DLD1 (cell line): Measurements from ENCODE around the gene NADSYN1.

ENCODE experiments used
- in situ Hi-C: cut with HindIII; loops from 2 replicates; pipeline ENCODE4 v1.10.0; 2017; ENCODE audit warnings: low sequenced_read_pairs

Gene NADSYN1

DNA sequence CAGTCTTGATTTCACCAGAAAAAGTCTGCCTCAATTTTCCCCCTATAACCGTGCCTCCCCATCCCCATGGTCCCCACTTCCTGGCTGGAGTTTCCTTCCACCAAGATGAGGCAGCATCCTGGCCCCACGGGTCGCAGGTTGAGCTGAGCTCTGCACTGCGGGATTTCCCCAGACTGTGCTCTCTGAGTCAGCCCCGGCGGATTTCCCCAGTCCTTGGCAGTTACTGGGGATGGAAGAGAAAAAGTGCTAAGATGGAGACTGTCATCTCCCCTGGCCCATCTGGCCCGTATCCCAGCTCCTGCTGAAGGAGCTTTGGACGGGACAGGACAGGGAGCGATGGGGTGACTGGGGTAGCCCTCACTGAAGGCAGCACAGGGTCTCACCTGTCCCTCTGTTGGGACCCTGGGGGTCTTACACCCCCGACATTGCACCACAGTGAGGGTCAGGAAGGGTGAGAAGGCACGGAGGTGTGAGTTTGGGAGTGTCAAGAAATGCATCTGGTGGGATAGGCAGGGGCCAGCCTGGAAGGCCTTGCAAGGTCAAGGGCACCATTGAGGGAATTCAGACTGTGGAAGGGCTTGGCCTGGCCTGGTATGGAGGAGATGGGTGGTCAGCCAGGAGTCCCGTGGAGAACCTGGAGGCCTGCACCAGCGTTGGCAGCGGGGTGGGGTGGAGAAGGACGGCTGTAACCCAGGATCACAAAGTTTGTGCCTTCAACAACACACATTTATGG, 36.5 kb downstream of the NADSYN1 start:
- in situ Hi-C loops = no loop called here

DNA sequence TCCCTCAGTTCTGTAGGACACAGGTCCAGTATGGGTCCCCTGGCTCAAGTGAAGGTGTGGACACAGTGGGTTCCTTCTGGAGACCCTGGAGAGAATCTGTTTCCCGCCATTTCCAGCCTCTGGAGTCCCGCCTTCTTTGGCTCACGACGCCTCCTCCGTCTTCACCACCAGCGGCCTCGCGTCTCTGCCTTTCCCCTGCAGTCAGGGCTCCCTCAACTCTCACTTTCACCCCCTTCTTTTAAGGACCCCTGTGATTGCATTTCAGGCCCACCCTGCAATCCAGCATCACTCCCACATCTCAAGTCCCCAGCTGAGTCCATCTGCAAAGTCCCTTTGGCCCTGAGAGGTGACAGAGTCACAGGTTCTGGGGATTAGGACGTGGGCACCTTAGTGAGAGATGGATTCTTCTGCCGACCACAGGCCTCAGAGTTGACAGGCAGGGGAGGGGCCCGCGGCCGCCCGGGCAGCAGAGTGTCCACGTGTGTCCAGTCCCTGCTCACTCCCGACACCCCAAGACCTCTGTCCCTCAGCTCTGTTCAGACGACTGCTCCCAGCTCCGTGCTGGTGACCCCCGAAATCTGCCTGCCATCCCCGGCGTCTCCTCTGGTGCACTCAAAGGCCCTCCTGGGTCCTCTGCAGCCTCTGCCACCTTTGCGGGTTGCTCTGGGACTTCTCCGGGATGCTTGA, 37.2 kb downstream of the NADSYN1 start:
- in situ Hi-C loops = no loop called here

GRCh38 chr11:71490731-71491390, 37.9 kb downstream of the NADSYN1 start:
- in situ Hi-C loops = no loop called here

DNA sequence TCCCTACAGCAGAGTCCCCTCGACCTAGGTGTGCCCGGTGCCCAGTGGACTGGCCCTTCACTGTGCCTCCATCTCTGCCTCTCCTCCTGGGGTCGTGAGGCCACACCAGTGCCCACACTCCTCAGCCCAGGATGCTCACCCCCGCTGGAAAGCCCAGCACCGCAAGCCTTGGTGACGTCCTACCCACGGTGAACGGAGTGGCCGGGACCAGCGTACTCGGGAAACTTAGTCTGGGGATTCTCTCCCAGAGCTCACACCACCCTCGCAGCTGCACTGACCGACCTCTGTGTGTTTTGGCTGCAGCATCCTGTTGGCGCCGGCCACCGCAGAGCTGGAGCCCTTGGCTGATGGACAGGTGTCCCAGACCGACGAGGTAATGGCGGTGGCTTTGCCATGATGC, 38.5 kb downstream of the NADSYN1 start:
- in situ Hi-C loops = no loop called here

- in situ Hi-C loops = no loop called here
Observed at GRCh38 chr11:71491940-71492339, 38.9 kb downstream of the NADSYN1 start.

- in situ Hi-C loops = no loop called here
Observed at GRCh38 chr11:71495286-71496230, 42.6 kb downstream of the NADSYN1 start.

GRCh38 chr11:71496421-71496820, 43.4 kb downstream of the NADSYN1 start:
- in situ Hi-C loops = no loop called here

DNA sequence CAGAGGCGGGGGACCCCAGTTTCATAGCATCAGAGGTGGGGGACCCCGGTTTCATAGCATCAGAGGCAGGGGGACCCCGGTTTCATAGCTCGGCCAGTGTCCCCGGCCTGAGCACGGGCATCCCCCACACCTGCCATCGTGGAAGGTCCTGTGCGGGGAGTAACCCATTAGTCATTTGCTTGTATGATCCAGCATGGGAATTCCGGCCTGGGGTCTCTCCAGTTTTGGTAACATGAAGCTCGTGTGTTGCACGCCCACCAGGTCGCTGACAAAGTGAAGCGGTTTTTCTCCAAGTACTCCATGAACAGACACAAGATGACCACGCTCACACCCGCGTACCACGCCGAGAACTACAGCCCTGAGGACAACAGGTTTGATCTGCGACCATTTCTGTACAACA, 45.1 kb downstream of the NADSYN1 start:
- in situ Hi-C loops = no loop called here

DNA sequence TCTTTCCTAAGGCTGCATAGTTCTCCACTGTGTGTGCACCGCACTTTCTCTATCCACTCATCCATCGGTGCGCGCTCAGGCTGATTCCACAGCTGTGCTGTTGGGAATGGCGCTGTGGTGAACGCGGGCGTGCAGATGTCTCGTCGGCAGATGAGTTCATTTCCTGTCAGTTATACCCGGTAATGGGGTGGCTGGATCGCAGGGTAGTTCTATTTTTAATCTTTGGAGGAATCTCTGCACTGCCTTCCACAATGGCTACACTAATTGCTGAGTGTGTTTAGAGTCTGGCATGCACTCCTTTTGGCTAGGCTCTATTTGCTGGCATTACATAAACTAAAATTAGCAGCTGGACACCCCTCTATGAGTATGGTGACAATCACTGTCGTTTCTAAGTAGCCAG, 46.1 kb downstream of the NADSYN1 start:
- in situ Hi-C loops = no loop called here

- in situ Hi-C loops = no loop called here
Observed at GRCh38 chr11:71499546-71499945, 46.5 kb downstream of the NADSYN1 start.

DNA sequence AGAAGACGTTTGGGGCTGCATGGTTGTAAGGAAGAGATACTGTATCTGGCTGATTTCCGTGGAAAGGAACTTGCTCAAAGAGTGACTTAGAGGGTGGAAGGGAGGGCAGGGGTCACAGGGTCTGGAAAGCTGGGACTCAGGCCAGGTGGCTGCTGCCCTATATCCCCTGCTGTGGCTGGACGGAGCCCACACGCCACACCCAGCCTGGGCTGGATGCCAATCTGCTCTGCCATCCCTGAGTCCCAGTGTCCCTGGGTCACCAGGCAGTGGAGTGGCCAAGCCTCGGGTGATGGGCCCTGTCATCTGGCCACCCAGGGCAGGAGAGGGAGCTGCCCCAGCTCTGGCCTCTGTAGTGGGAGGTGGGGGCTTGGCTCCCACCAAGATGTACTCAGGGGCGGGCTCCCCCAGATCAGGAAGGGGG, 47.6 kb downstream of the NADSYN1 start:
- in situ Hi-C loops = no loop called here

- in situ Hi-C loops = no loop called here
Observed at GRCh38 chr11:71501071-71501985, 48.3 kb downstream of the NADSYN1 start.

DNA sequence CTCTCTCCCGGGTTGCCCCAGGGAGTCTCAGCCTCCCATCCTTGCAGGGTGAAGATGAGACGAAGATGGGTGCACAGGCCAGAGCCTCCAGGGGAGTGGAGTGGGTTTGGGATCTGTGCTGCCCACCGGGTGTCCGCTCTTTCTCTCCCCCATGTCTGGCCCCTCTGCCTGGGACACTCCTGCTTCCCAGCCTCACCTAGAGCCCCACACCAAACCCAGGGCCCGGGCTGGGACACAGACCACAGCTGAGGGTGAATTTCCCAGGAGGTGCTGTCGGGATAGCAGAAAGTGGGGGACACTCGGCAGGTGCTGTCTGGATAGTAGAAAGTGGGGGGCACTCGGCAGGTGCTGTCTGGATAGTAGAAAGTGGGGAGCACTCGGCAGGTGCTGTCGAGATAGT, 49.0 kb downstream of the NADSYN1 start:
- in situ Hi-C loops = no loop called here

- in situ Hi-C loops = no loop called here
Observed at GRCh38 chr11:71502871-71503435, 50.0 kb downstream of the NADSYN1 start.

DNA sequence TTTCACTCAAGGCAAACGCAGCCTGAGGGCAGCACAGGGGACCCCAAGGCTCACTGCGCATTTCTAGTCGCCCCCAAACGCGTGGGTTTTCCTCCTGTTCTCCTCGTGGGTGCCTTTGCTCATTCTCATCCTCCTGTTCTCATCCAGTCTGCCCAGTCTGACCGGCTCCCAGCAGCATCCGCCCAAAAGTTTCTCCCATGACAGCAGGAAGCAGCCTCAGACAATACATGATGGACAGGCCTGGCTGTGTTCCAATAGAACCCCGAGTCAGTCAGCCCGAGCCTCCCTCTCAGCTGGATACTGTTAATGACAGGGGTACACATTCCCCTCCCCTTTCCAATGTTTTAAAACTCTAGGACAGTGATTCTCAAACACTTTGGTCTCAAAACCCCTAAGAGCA, 51.5 kb downstream of the NADSYN1 start:
- in situ Hi-C loops = no loop called here

- in situ Hi-C loops = no loop called here
Observed at GRCh38 chr11:71505001-71505400, 52.0 kb downstream of the NADSYN1 start.

DNA sequence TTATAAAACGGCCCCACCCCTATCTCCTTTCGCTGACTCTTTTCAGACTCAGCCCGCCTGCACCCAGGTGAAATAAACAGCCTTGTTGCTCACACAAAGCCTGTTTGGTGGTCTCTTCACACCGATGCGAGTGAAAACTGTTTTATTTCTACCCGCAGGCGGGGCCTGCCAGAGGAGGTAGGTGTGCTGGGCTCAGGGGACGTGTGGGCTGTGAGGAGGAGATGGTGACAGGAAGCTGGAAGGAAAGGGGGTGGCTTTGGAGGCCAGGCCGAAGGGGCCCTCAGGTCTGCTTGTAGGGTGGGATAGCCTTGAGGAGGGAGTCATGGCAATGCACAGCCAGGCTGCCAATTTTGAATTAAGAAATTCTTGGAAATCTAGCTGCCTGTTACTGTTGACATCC, 52.8 kb downstream of the NADSYN1 start:
- in situ Hi-C loops = no loop called here

DNA sequence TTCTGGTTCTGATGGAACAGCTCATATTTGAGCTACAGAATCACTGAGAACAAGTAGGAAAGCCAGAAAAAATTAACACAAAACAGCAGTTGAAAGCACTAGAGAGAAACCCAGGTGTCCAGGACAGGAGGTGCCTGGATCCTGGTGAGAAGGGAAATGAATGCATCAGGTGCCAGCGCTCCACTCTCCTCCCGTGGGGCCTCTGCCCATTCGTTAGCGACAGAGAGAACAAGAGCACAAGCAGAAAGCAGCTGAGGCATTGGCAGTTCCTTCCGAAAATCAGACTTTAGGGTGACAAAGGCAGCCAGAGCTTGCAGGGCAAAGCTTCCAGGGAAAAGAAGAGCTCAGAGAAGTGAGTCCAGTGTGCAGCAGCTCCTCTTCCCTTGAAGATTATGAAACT, 54.1 kb downstream of the NADSYN1 start:
- in situ Hi-C loops = no loop called here
